ENCODE data around the gene KLHDC7B. TPM values are rescaled to one million over a fixed set of nuclear protein-coding genes. Genes with fewer than 3 reads are reported as not detected.
"Not testable (repeated sequence)": the region's sequence is repeated elsewhere in the genome, so short reads cannot be mapped to it uniquely, and the experiment has no call there.

The KLHDC7B gene
- total RNA-seq, 1 donor from 2014 or later, result not detected

GRCh38 chr22:50517495-50518260 is 28.0 kb upstream of the KLHDC7B start:
- no peak for DNase-seq (ENCODE audit: low read depth in 2 of 2)

DNA sequence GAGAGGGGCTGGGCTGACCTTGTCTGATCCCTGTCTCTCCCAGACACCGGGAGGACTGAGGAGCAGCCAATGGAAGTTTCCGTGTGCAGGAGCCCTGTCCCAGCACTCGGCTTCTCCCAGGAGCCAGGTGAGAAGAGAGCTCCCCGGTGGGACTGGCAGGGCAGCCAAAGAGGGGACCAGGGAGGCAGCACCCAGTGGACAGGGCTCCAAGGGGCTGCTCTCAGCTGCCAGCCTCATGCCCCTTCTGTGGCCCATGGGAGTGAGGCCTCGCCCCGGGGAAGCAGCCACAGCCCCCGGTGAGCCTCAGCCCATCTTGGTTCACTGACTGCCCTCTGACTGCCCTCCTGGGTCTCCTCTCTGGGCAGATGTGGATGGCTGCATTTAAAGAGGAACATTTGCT is 27.1 kb upstream of the KLHDC7B start:
- DNase-seq (ENCODE audit: low read depth in 2 of 2), result no peak

DNA sequence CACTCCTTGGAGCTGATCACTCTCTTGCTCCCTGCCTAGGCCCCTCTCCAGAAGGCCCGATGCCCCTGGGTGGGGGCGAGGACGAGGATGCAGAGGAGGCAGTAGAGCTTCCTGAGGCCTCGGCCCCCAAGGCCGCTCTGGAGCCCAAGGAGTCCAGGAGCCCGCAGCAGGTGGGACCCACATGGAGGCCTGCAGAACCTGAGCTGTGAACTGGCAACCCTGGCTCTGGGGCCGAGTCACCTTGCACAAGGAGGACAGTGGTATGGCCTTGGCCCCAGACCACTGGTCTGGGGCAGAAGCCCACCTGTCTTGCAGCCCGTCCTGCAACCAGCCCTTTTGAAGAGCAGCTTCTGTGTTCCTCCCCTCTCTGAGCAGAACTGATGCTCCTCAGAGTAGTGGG is 26.5 kb upstream of the KLHDC7B start:
- no peak for DNase-seq (ENCODE audit: low read depth in 2 of 2)

- DNase-seq (ENCODE audit: low read depth in 2 of 2), result not testable (repeated sequence)
Measured at GRCh38 chr22:50520184-50520583, 25.5 kb upstream of the KLHDC7B start.

- DNase-seq (ENCODE audit: low read depth in 2 of 2), result no peak
Measured at GRCh38 chr22:50520826-50521453, 24.8 kb upstream of the KLHDC7B start.

DNA sequence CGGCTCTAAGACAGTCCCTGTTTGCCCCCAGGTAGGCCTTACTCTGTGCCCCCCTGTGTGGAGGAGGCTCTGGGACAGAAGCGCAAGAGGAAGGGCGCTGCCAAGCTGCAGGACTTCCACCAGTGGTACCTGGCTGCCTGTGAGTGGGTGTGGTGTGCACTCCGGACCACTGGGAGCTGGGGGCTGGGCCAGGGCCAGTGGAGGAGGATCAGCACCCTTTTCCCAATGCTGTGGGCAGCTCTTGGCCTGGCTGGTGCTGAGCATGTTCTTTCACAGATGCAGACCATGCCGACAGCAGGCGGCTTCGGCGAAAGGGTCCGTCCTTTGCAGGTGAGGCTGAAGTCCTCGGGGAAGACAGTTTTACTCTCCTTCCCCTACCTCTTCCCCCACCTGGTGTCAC is 24.0 kb upstream of the KLHDC7B start:
- DNase-seq (ENCODE audit: low read depth in 2 of 2), result no peak

GRCh38 chr22:50522208-50522805 is 23.4 kb upstream of the KLHDC7B start:
- no peak for DNase-seq (ENCODE audit: low read depth in 2 of 2)

DNA sequence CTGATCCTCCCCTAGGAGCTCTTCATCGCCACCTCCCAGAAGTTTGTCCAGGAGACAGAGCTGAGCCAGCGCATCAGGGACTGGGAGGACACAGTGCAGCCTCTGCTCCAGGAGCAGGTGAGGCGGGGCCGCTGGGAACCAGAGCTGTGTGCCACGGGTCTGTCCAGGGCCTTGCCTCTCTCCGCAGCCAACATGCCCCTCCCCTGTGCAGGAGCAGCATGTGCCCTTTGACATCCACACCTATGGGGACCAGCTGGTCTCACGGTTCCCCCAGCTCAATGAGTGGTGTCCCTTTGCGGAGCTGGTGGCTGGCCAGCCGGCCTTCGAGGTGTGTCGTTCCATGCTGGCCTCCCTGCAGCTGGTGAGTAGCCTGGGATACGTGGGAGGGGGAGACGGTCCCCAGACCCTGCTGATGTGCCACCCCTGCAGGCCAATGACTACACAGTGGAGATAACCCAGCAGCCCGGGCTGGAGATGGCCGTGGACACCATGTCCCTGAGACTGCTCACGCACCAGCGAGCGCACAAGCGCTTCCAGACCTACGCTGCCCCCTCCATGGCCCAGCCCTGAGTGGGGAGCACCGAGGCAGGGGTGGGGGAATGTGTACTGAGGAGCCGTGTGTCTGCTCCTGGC is 22.8 kb upstream of the KLHDC7B start:
- no peak for DNase-seq (ENCODE audit: low read depth in 2 of 2)

DNA sequence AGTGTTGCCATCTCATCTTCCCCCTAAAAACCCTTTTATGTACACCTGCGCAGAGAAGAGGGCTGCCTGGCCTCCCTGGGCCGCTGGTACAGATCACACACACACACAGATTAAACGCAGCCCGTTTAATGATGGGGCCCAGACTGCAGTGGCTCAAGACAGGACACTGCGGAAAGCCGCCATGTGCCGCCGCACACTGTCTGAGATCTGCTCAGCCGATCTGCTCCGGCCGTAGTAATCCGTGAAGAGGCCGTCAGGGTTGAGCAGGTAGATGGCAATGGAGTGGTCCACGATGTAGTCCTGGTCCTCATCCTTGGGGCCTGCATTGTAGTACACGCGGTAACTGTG is 22.3 kb upstream of the KLHDC7B start:
- no peak for DNase-seq (ENCODE audit: low read depth in 2 of 2)

- no peak for DNase-seq (ENCODE audit: low read depth in 2 of 2)
Measured at GRCh38 chr22:50523806-50524675, 21.7 kb upstream of the KLHDC7B start.

GRCh38 chr22:50524676-50525103 is 21.0 kb upstream of the KLHDC7B start:
- DNase-seq (ENCODE audit: low read depth in 2 of 2), result peak in 1 of 2 donors; percentile 22

DNA sequence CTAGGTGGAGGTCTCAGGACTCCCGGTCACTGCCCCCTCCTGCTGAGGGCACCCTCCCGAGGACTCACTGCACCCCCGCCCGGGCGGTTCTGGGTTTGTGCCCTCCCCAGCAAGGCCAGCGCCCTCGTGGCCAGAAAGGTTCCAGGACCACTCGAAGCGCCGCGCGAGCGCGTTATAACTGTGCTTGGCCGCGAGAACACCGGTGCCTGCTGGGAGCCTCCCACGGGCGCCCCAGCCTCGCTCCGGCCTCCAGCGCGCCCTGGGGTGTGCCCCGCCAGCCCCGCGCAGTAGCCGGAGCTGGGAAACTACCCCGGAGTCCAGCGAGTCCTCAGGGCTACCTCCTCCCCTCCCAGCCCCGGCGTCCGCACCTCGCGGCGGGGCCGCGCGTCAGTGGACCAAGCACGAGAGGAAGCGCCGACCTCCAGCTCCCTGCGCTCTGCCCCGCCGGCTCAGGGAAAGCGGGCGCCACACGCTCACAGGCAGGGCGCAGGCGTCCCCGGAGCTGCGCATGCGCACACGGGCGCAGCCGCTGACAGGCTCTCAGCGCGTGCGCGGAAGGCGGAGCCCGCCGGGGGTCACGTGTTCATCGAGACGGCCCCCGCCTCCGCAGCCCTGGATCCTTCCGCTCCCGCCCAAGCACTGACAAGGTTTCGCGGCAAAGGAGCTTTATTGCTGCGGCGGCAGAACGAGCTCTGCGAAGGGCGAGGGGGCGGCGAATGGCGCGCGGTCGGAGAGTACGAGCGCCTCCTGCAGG is 20.4 kb upstream of the KLHDC7B start, which contains the start of gene SCO2:
SCO2 (minus strand) TSS at position 495 of the 754 bp plus-strand sequence. CDS start 1,187 bp downstream, outside the sequence.
- peak; percentile 93 to 98 for DNase-seq (ENCODE audit: low read depth in 2 of 2)

DNA sequence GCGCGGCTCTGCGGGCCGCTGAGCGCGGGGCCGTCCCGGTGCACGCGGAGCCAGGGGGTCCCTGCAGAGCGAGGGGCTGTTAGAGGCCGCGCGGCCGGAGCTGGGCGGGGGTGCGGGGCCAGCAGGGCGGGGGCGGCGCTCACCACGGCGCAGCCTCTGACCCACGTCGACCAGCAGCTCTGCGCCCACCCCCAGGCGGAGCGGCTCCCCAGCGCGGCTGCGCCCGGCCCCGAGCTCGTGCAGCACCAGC is 19.9 kb upstream of the KLHDC7B start:
- DNase-seq (ENCODE audit: low read depth in 2 of 2), result no peak

GRCh38 chr22:50526108-50526833 is 19.4 kb upstream of the KLHDC7B start:
- peak; percentile 38 to 81 for DNase-seq (ENCODE audit: low read depth in 2 of 2)

DNA sequence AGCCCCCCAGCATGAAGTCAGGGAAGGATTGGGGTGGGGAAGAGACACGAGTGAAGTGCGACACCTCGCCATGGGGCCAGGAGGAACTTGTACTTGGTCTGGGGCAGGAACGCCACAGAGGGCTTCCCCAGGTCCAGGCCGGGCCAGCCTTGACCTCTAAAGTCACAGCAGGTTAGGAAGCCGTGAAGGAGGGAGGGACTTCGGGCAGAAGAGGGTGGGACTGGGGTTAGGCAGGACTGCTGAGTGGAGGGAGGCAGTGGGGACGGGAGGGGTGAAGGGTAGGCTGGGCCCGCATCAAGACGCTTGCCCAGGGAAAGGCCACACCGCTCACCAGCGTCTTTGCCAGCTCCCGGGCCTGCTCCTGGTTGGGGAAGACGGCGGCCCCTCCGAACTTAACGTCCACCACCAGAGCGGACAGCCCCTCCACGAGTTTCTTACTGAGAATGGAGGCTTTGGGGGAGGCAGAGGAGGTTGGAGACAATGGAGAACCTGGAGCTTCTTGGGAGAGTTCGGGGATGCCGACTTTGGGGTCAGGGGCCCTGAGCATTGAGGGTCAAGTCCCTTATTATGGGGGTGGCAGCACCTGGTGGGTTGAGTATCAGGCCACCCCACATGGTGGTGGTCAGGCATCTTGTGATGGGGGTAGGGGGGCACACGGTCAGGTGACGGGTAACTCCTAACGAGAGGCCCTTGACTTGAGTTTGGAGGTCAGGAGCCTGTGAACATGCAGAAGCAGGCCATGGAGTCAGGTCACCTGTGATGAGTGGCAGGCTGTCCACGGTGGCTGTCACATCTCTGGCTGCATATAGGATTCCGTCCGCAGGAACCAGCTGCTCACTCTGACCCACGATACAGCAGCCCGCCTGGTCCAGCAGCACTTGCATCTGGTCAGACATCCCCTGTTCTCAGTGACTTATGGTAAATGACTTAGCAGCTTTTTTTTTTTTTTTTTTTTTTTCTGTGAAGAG is 18.6 kb upstream of the KLHDC7B start:
- no peak for DNase-seq (ENCODE audit: low read depth in 2 of 2)

DNA sequence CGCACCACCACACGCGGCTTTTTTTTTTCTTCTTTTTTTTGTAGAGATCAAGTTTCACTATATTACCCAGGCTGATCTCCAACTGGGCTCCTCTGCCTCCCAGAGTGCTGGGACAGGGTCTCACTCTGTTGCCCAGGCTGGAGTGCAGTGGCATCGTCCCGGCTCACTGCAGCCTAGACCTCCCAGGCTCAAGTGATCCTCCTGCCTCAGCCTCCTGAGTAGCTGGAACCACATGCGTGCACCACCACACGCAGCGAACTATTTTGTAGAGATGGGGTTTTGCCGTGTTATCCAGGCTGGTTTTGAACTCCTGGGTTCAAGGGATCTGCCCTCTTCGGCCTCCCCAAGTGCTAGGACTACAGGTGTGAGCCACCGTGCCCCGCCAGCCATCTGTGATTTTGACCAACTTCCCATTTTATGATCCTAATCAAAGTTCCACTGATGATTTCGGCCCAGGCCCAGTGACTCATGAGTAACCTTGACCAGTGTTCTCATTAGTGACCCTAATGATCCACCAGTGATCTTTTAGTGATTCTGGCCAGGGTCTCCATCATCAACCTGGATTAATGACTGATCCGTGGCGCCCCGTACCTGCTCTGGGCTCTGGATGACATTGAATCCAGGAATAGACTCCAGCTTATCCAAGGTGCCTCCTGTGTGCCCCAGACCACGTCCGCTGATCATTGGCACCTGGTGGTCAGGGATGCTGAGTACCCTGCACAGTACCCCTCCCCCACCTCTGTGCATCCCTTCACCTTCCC is 17.6 kb upstream of the KLHDC7B start:
- no peak for DNase-seq (ENCODE audit: low read depth in 2 of 2)

GRCh38 chr22:50528682-50529415 is 16.9 kb upstream of the KLHDC7B start:
- DNase-seq (ENCODE audit: low read depth in 2 of 2), result no peak
